Subcutaneous preadipocyte (primary cell): ENCODE measurements around the gene IGF2BP1. TPM values are rescaled to one million over a fixed set of nuclear protein-coding genes. Genes with fewer than 3 reads are reported as not detected.

Experiments
- small RNA-seq: library from RNA; depleted of rRNA; stranded (forward); fragments of <200 nt; gene quantifications from one replicate; pipeline ENCODE3, GENCODE V24; 2012
- total RNA-seq: library from RNA; depleted of rRNA; stranded (reverse); fragments of >200 nt; gene quantifications from 2 replicates; pipeline ENCODE4 v1.2.3, GENCODE V29; 2012

The IGF2BP1 gene
- under 0.01 and 0.98 TPM in 2 replicates for total RNA-seq

GRCh38 chr17:48997103-48997826 lies at the start of gene IGF2BP1:
TSS of gene IGF2BP1 (plus strand) at chr17:48997385. CDS start at chr17:48997746, 361 bp downstream.

Small RNA genes within 50 kb of the gene (small RNA-seq; reads per million reads assigned to genes)
- gene RF00017: not detected
- not detected for gene RF01210
- gene RNU1-42P: 0.33 reads per million, percentile 12 among the genes with 10 or more reads in this experiment
- gene RNU6-826P: 0.22 reads per million

Other genes with a start within 250 kb of the IGF2BP1 start
- gene TTLL6, start 180.2 kb upstream of the IGF2BP1 start, total RNA-seq: not detected in 2 replicates
- 61.8 and 64.3 TPM in 2 replicates for gene CALCOCO2, start 166.3 kb upstream of the IGF2BP1 start, total RNA-seq
- gene ATP5MC1, start 104.6 kb upstream of the IGF2BP1 start, total RNA-seq: 61.7 and 82.3 TPM in 2 replicates
- gene UBE2Z, start 89.0 kb upstream of the IGF2BP1 start, total RNA-seq: 85.2 and 90.5 TPM in 2 replicates
- 53.8 and 60.3 TPM in 2 replicates for gene SNF8, start 52.5 kb upstream of the IGF2BP1 start, total RNA-seq
- gene GIP, start 28.8 kb upstream of the IGF2BP1 start, total RNA-seq: not detected in 2 replicates
- 0.20 TPM in 1 of 2 replicates, not detected in the other for gene B4GALNT2, start 135.4 kb downstream of the IGF2BP1 start, total RNA-seq
- gene GNGT2, start 213.2 kb downstream of the IGF2BP1 start, total RNA-seq: not detected in 2 replicates
- gene ABI3, start 213.3 kb downstream of the IGF2BP1 start, total RNA-seq: under 0.01 and 0.59 TPM in 2 replicates
- under 0.01 TPM in 1 of 2 replicates, not detected in the other for gene PHOSPHO1, start 233.4 kb downstream of the IGF2BP1 start, total RNA-seq